IMR-90 (cell line): ENCODE results near the gene SEMA4F. TPM values are rescaled to one million over a fixed set of nuclear protein-coding genes. Genes with fewer than 3 reads are reported as not detected.

Source experiments
- ATAC-seq: fragments of 200-7000 bp; cut with Tn5 transposase; 2 replicates; pipeline ENCODE4 v1.9.1; 2020; ENCODE audit warnings: low read depth, mild to moderate bottlenecking, moderate library complexity
- BruUV-seq: library from RNA; stranded (reverse); fragments of 400-500 nt; replicated peaks from 2 replicates; lab custom pipeline; 2021; lab: Mats Ljungman, UMichigan
- CTCF ChIA-PET: fragments of 300-600 bp; formaldehyde crosslinking; extraction: SDS; loops from one replicate; lab custom pipeline; 2021; ENCODE audit warnings: antibody characterized with exemption; lab: Yijun Ruan, JAX
- POLR2A ChIA-PET: fragments of 300-600 bp; sonication (Branson Sonifier 250); formaldehyde crosslinking; loops from one replicate; lab custom pipeline; 2022; ENCODE audit warnings: antibody characterized with exemption; ENCODE audit not compliant: unreplicated experiment; lab: Charles Lee
- DNase-seq: peaks from one replicate; pipeline ENCODE4 v3.0.0; 2013
- H2AFZ ChIP-seq: replicated peaks from 2 replicates; pipeline ENCODE3; 2013; ENCODE audit warnings: low read length, mild to moderate bottlenecking; ENCODE audit not compliant: poor library complexity
- H2AK5ac ChIP-seq: 2 replicates; pipeline ENCODE4 v1.6.1; 2013; ENCODE audit warnings: low read depth, low read length, inconsistent platforms
- H2AK9ac ChIP-seq: replicated peaks from 2 replicates; pipeline ENCODE3; 2013; ENCODE audit warnings: mild to moderate bottlenecking, low read depth, low read length, moderate library complexity; ENCODE audit not compliant: poor library complexity
- H2BK120ac ChIP-seq: 2 replicates; pipeline ENCODE4 v1.6.1; 2013; ENCODE audit warnings: low read depth, low read length, inconsistent platforms
- H2BK15ac ChIP-seq: 3 replicates; pipeline ENCODE4 v1.6.1; 2013; ENCODE audit warnings: low read depth, low read length, inconsistent platforms
- H2BK20ac ChIP-seq: 2 replicates; pipeline ENCODE4 v1.6.1; 2013; ENCODE audit warnings: low read depth, mild to moderate bottlenecking, inconsistent platforms, low read length, moderate library complexity
- H2BK5ac ChIP-seq: 2 replicates; pipeline ENCODE4 v1.6.1; 2013; ENCODE audit warnings: mild to moderate bottlenecking, low read depth, low read length, inconsistent platforms; ENCODE audit not compliant: poor library complexity, severe bottlenecking
- H3K14ac ChIP-seq: replicated peaks from 2 replicates; pipeline ENCODE4 v1.6.1; 2013; ENCODE audit warnings: low read depth, low read length, inconsistent platforms
- H3K18ac ChIP-seq: 2 replicates; pipeline ENCODE4 v1.6.1; 2013; ENCODE audit warnings: low read depth, low read length, control low read depth
- H3K23ac ChIP-seq: 2 replicates; pipeline ENCODE4 v1.6.1; 2013; ENCODE audit warnings: low read depth, low read length, inconsistent platforms
- H3K27ac ChIP-seq: 2 replicates; pipeline ENCODE4 v1.5.1; 2013; ENCODE audit warnings: mild to moderate bottlenecking, control low read depth, low read length; ENCODE audit not compliant: insufficient read depth
- H3K27me3 ChIP-seq: 2 replicates; pipeline ENCODE4 v1.6.1; 2013; ENCODE audit warnings: low read length; ENCODE audit not compliant: control insufficient read depth, insufficient read depth
- H3K36me3 ChIP-seq: 2 replicates; pipeline ENCODE4 v1.6.1; 2013; ENCODE audit warnings: low read length, mixed read lengths; ENCODE audit not compliant: control insufficient read depth, insufficient read depth
- H3K4ac ChIP-seq: 2 replicates; pipeline ENCODE4 v1.6.1; 2013; ENCODE audit warnings: low read depth, low read length, inconsistent platforms
- H3K4me1 ChIP-seq: 2 replicates; pipeline ENCODE4 v1.6.1; 2013; ENCODE audit warnings: low read length, mixed read lengths; ENCODE audit not compliant: control insufficient read depth, insufficient read depth
- H3K4me2 ChIP-seq: 2 replicates; pipeline ENCODE4 v1.6.1; 2013; ENCODE audit warnings: low read depth, mild to moderate bottlenecking, control low read depth, low read length, moderate library complexity
- H3K4me3 ChIP-seq: 2 replicates; pipeline ENCODE4 v1.5.1; 2013; ENCODE audit warnings: low read depth, mild to moderate bottlenecking, control low read depth, low read length, moderate library complexity; ENCODE audit not compliant: insufficient read depth
- H3K56ac ChIP-seq: 2 replicates; pipeline ENCODE4 v1.6.1; 2013; ENCODE audit warnings: low read length, inconsistent platforms; ENCODE audit not compliant: insufficient read depth; ENCODE audit errors: extremely low read depth
- H3K79me1 ChIP-seq, 2 experiments: 2 replicates each; pipeline ENCODE4 v1.6.1; 2013; ENCODE audit warnings: low read length in 2 of 2, inconsistent platforms in 1 of 2, low read depth in 1 of 2
- H3K9ac ChIP-seq: 2 replicates; pipeline ENCODE4 v1.6.1; 2013; ENCODE audit warnings: low read depth, low read length, control low read depth
- H3K9me1 ChIP-seq: 2 replicates; pipeline ENCODE4 v1.6.1; 2013; ENCODE audit warnings: low read length, inconsistent platforms; ENCODE audit not compliant: insufficient read depth
- H3K9me3 ChIP-seq: 2 replicates; pipeline ENCODE4 v1.6.1; 2013; ENCODE audit warnings: low read length; ENCODE audit not compliant: control insufficient read depth, insufficient read depth
- H4K20me1 ChIP-seq: 2 replicates; pipeline ENCODE4 v1.6.1; 2013; ENCODE audit warnings: low read length, inconsistent platforms; ENCODE audit not compliant: insufficient read depth
- H4K5ac ChIP-seq: 2 replicates; pipeline ENCODE4 v1.6.1; 2013; ENCODE audit warnings: mild to moderate bottlenecking, low read depth, low read length, control low read depth
- H4K8ac ChIP-seq, 2 experiments: 2 replicates each; pipeline ENCODE4 v1.6.1; 2013; ENCODE audit warnings: low read depth in 2 of 2, low read length in 2 of 2, control low read depth in 1 of 2, inconsistent platforms in 1 of 2
- H4K91ac ChIP-seq: 2 replicates; pipeline ENCODE4 v1.6.1; 2013; ENCODE audit warnings: low read depth, low read length, inconsistent platforms; ENCODE audit not compliant: insufficient read depth
- BHLHE40 ChIP-seq: fragments of 150-350 bp; IDR thresholded peaks from 2 replicates; pipeline ENCODE4 v1.6.1; 2016; ENCODE audit warnings: mild to moderate bottlenecking, low read depth, low read length
- CEBPB ChIP-seq: IDR thresholded peaks from 2 replicates; pipeline ENCODE4 v1.6.1; 2012; ENCODE audit warnings: low read depth, low read length, improper control_type of control experiment
- CHD1 ChIP-seq: IDR thresholded peaks from 2 replicates; pipeline ENCODE4 v1.6.1; 2012; ENCODE audit warnings: low read depth, low read length, improper control_type of control experiment
- CTCF ChIP-seq: conservative IDR thresholded peaks from 2 replicates; pipeline ENCODE4 v1.5.1; 2012; ENCODE audit warnings: mild to moderate bottlenecking, low read depth, low read length, improper control_type of control experiment
- ELK1 ChIP-seq: fragments of 150-350 bp; IDR thresholded peaks from 2 replicates; pipeline ENCODE4 v1.6.1; 2016; ENCODE audit warnings: low read depth, mild to moderate bottlenecking, low read length, moderate library complexity, borderline replicate concordance
- FOS ChIP-seq: fragments of 150-350 bp; IDR thresholded peaks from 2 replicates; pipeline ENCODE4 v1.6.1; 2016; ENCODE audit warnings: low read depth, low read length
- MAFK ChIP-seq: IDR thresholded peaks from 2 replicates; pipeline ENCODE4 v1.6.1; 2012; ENCODE audit warnings: low read depth, low read length, improper control_type of control experiment
- MAZ ChIP-seq: IDR thresholded peaks from 2 replicates; pipeline ENCODE4 v1.6.1; 2012; ENCODE audit warnings: low read depth, mild to moderate bottlenecking, low read length, improper control_type of control experiment, moderate library complexity, borderline replicate concordance
- MXI1 ChIP-seq: IDR thresholded peaks from 2 replicates; pipeline ENCODE4 v1.6.1; 2012; ENCODE audit warnings: low read depth, mild to moderate bottlenecking, low read length, moderate library complexity, borderline replicate concordance
- NFE2L2 ChIP-seq: fragments of 150-350 bp; IDR thresholded peaks from 2 replicates; pipeline ENCODE4 v1.6.1; 2016; ENCODE audit warnings: low read depth, mild to moderate bottlenecking, low read length
- POLR2A ChIP-seq: IDR thresholded peaks from 2 replicates; pipeline ENCODE4 v1.6.1; 2012; ENCODE audit warnings: mild to moderate bottlenecking, low read depth, low read length
- RAD21 ChIP-seq: IDR thresholded peaks from 2 replicates; pipeline ENCODE4 v1.6.1; 2012; ENCODE audit warnings: low read length, improper control_type of control experiment
- RCOR1 ChIP-seq: IDR thresholded peaks from 2 replicates; pipeline ENCODE4 v1.6.1; 2012; ENCODE audit warnings: mild to moderate bottlenecking, low read length, improper control_type of control experiment; ENCODE audit not compliant: insufficient replicate concordance
- RFX5 ChIP-seq: IDR thresholded peaks from 2 replicates; pipeline ENCODE4 v1.8.0; 2012; ENCODE audit warnings: low read depth, mild to moderate bottlenecking, low read length, moderate library complexity
- SMC3 ChIP-seq: fragments of 150-350 bp; IDR thresholded peaks from 2 replicates; pipeline ENCODE4 v1.6.1; 2016; ENCODE audit warnings: low read depth, mild to moderate bottlenecking, antibody characterized with exemption, low read length, moderate library complexity
- USF2 ChIP-seq: fragments of 150-350 bp; IDR thresholded peaks from 2 replicates; pipeline ENCODE4 v1.6.1; 2017; ENCODE audit warnings: mild to moderate bottlenecking, antibody characterized with exemption, low read length, low read depth
- WGBS, 2 experiments: methylation state at CpG; one replicate each; pipeline versions ENCODE4 v1.1.5 to v1.1.7; 2013; ENCODE audit warnings: missing lambda C conversion rate in 2 of 2; ENCODE audit not compliant: insufficient read length in 1 of 2; ENCODE audit errors: extremely low coverage in 2 of 2; 5-methylcytosine and 5-hydroxymethylcytosine counted together
- dilution Hi-C: fragments of 300-500 bp; cut with HindIII; formaldehyde crosslinking; loops from one replicate; pipeline ENCODE4 v1.14.3; 2018; ENCODE audit warnings: low sequenced_read_pairs; ENCODE audit not compliant: unreplicated experiment
- in situ Hi-C: fragments of 300-500 bp; cut with MboI; formaldehyde crosslinking; loops from 3 replicates; pipeline ENCODE4 v1.14.3; 2019; ENCODE audit warnings: low sequenced_read_pairs, inconsistent platforms, mixed read lengths
- intact Hi-C: fragments of 100-400 bp; cut with micrococcal nuclease; formaldehyde crosslinking; loops from 2 replicates; pipeline ENCODE4 v1.10.0; 2022
- polyA plus RNA-seq, 3 experiments: library from polyadenylated mRNA; depleted of rRNA; stranded (reverse); fragments of >200 nt; gene quantifications; 2 replicates each; pipeline ENCODE4 v1.2.3, GENCODE V29; 2012; ENCODE audit warnings: low replicate concordance in 1 of 3
- total RNA-seq: library from RNA; depleted of rRNA; stranded (reverse); fragments of >200 nt; gene quantifications from 2 replicates; pipeline ENCODE4 v1.2.3, GENCODE V29; 2012

SEMA4F gene
- total and polyA plus RNA-seq, 2 of the 4 experiments (the other 2 are of a cell fraction), result 4.7 to 7.5 TPM

- H4K8ac ChIP-seq, result no peak overlapping the region
- no peak overlapping the region for H2AK9ac ChIP-seq
- ATAC-seq, result no peak
- in situ Hi-C loops, result no loop called here
- no peak overlapping the region for H2AFZ ChIP-seq
- no CpG with 5 or more reads among the region's 1 CpG for WGBS, 2 experiments
- no peak overlapping the region for H2BK120ac ChIP-seq
- no peak overlapping the region for H3K56ac ChIP-seq
- H3K4ac ChIP-seq, result no peak overlapping the region
- H3K9ac ChIP-seq, result no peak overlapping the region
- H3K18ac ChIP-seq, result no peak overlapping the region
- intact Hi-C loops, result no loop called here
- H3K9me3 ChIP-seq, result no peaks in the 10 kb centered on the region
- no TSS peak for BruUV-seq
- DNase-seq, result no peak
- H3K4me2 ChIP-seq, result no peak overlapping the region
- H4K20me1 ChIP-seq, result no peaks in the 10 kb centered on the region
- H2BK5ac ChIP-seq, result no peak overlapping the region
- no peak overlapping the region for H2BK15ac ChIP-seq
- no peak overlapping the region for H3K27ac ChIP-seq
- H2AK5ac ChIP-seq, result no peak overlapping the region
- H3K14ac ChIP-seq, result no peak overlapping the region
- H3K36me3 ChIP-seq, result no peaks in the 10 kb centered on the region
- no peak overlapping the region for H4K5ac ChIP-seq
- H3K27me3 ChIP-seq, result no peaks in the 10 kb centered on the region
- H3K4me1 ChIP-seq, result no peaks in the 10 kb centered on the region
- TF ChIP-seq ELK1 (no peak), SMC3 (no peak), RAD21 (no peak), FOS (no peak), CHD1 (no peak), USF2 (no peak), BHLHE40 (no peak), MAFK (no peak), MAZ (no peak), RFX5 (no peak), CTCF (no peak), MXI1 (no peak), NFE2L2 (no peak), CEBPB (no peak), RCOR1 (no peak), POLR2A (no peak)
- no peak overlapping the region for H2BK20ac ChIP-seq
- H3K9me1 ChIP-seq, result no peaks in the 10 kb centered on the region
- CTCF ChIA-PET, result interaction anchor here (1.0 kb wide), 1 partner anchor 12 kb away, joined by 4 read pairs; no protein-coding TSS in a partner anchor
- H3K23ac ChIP-seq, result no peak overlapping the region
- H3K79me1 ChIP-seq, result no peaks in the 10 kb centered on the region
- no peak overlapping the region for H4K91ac ChIP-seq
- POLR2A ChIA-PET, result no interaction called here
- dilution Hi-C loops, result no loop called here
- H3K4me3 ChIP-seq, result no peak overlapping the region
These were observed 14.0 kb downstream of the SEMA4F start for GRCh38 chr2:74668087-74668486.
